22Rv1 (cell line): ENCODE results near the gene EYA2.

Experiments
- H3K27ac ChIP-seq: fragments of 450-650 bp; 2 replicates; pipeline ENCODE4 v1.5.1; 2017
- CTCF ChIP-seq: fragments of 450-650 bp; IDR thresholded peaks from 2 replicates; pipeline ENCODE4 v1.5.1; 2017; ENCODE audit warnings: mild to moderate bottlenecking
- ZFX ChIP-seq: fragments of 450-650 bp; IDR thresholded peaks from 2 replicates; pipeline ENCODE4 v1.6.1; 2017; ENCODE audit warnings: antibody characterized with exemption, borderline replicate concordance

The EYA2 gene

GRCh38 chr20:46979603-46980241 lies 85.1 kb downstream of the EYA2 start:
- TF ChIP-seq ZFX = no peak
- no peak for TF ChIP-seq CTCF
- no peak overlapping the region for H3K27ac ChIP-seq

- TF ChIP-seq ZFX (no peak), CTCF (no peak)
- H3K27ac ChIP-seq = no peak overlapping the region
Measured at GRCh38 chr20:46981184-46981583, 86.5 kb downstream of the EYA2 start.

GRCh38 chr20:46983466-46983865 lies 88.8 kb downstream of the EYA2 start:
- no peak overlapping the region for H3K27ac ChIP-seq
- TF ChIP-seq ZFX = no peak
- no peak for TF ChIP-seq CTCF

GRCh38 chr20:46984405-46984804 lies 89.8 kb downstream of the EYA2 start:
- no peak overlapping the region for H3K27ac ChIP-seq
- TF ChIP-seq CTCF = no peak
- no peak for TF ChIP-seq ZFX

GRCh38 chr20:46985250-46985649 lies 90.6 kb downstream of the EYA2 start:
- TF ChIP-seq CTCF = no peak
- no peak for TF ChIP-seq ZFX

GRCh38 chr20:46985671-46986070 lies 91.0 kb downstream of the EYA2 start:
- no peak overlapping the region for H3K27ac ChIP-seq
- no peak for TF ChIP-seq CTCF
- no peak for TF ChIP-seq ZFX

More at GRCh38 chr20:46985250-46985649, 90.6 kb downstream of the EYA2 start:
- no peak overlapping the region for H3K27ac ChIP-seq

- H3K27ac ChIP-seq = no peak overlapping the region
- TF ChIP-seq CTCF (no peak), ZFX (no peak)
Measured at GRCh38 chr20:46987001-46987400, 92.4 kb downstream of the EYA2 start.
